GM12872 (cell line): ENCODE measurements around the gene PTPRCAP.

ENCODE experiments used
- TF ChIP-seq, protein P1 (sequence below): IDR thresholded peaks from 3 replicates; pipeline ENCODE4 v1.5.1; 2011; ENCODE audit warnings: low read depth, mild to moderate bottlenecking, low read length, moderate library complexity; ENCODE audit not compliant: insufficient read depth

The PTPRCAP gene

DNA sequence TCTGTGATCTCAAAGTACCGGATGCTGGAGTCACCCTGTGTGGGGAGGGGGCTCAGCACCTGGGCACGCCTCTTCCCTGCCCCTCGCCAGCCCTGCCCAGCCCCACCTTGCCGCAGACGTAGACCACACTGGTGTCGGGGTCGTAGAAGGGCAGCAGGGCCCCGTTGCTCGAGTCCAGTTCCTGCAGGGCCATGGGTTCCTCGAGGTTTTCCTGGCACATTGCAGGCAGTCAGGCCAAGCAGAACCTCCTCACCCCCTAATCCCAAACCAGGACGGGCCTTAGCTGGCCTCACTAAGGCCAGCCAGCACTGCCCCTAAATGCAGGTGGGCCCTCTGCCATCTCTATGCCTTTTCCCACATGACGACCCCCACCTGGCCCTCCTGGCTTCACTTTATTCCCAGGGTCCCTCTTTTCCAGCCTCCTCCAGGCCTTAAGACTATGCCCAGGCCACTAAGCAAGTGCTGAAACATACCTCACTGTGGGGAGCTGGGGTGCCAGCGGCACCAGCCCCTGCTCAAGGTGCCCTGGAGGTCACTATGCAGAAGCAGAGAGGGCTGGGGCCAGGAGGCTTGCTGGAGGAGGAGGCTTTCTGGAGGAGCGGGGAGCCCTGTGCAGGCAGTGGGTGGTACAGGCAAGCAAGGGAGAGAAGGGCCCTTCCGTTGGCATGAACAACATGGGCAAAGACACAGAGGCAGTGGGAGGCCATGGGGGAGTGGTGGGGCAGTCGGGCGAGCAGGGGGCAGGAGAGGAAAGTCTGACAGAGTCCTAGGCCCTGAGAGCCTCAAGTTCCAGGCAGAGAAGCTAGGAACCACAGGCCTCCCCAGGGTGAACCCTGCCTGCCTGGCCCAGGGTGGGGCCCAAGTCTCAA lies 3.0 kb upstream of the PTPRCAP start:
- TF ChIP-seq, protein P1, sequence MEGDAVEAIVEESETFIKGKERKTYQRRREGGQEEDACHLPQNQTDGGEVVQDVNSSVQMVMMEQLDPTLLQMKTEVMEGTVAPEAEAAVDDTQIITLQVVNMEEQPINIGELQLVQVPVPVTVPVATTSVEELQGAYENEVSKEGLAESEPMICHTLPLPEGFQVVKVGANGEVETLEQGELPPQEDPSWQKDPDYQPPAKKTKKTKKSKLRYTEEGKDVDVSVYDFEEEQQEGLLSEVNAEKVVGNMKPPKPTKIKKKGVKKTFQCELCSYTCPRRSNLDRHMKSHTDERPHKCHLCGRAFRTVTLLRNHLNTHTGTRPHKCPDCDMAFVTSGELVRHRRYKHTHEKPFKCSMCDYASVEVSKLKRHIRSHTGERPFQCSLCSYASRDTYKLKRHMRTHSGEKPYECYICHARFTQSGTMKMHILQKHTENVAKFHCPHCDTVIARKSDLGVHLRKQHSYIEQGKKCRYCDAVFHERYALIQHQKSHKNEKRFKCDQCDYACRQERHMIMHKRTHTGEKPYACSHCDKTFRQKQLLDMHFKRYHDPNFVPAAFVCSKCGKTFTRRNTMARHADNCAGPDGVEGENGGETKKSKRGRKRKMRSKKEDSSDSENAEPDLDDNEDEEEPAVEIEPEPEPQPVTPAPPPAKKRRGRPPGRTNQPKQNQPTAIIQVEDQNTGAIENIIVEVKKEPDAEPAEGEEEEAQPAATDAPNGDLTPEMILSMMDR: no peak

DNA sequence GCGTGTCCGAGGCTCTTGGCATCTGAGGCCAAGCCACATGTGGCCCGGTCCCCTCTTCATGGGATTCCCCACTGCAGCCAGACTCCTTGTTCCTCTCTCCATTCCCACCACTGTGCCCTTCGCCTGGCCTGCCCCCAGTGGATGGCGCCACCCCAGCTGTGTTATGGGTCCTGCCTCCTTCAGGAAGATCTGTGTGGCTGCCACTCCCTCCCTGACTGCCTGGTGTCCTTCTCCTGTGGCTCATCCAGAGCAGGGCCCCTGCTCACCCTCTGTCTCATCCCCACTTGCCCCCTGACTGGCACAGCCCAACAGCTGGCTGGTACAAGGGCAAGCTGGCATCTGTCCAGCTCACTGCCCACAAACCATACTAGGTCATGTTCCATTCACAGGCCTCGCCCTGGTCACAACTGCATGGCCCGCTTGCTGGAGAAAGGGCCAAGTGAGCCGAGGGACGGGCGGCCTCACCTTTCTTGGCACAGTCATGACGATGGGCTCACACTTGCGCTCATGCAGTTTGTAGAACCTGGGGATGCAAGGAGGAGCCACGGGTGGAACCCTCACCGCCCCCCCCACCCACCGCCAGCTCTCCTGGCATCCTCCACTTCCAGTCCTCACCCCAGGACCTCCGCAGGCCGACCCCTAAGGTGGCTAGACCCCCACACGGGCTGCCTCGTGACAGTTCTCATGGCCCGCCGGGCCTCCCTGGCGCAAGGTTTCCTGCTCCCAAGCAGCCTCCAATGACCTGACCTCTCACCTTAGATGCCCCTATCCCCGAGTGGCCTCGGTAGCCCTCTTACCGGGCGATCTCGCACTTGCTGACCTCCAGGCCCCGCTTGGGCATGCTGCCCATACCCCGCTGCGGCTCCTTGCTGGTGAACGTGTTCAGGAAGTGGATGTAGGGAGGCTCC lies 2.1 kb upstream of the PTPRCAP start:
- TF ChIP-seq, protein P1: 0 out of 3 replicates have a peak, but pooled peaks have one; percentile 28

DNA sequence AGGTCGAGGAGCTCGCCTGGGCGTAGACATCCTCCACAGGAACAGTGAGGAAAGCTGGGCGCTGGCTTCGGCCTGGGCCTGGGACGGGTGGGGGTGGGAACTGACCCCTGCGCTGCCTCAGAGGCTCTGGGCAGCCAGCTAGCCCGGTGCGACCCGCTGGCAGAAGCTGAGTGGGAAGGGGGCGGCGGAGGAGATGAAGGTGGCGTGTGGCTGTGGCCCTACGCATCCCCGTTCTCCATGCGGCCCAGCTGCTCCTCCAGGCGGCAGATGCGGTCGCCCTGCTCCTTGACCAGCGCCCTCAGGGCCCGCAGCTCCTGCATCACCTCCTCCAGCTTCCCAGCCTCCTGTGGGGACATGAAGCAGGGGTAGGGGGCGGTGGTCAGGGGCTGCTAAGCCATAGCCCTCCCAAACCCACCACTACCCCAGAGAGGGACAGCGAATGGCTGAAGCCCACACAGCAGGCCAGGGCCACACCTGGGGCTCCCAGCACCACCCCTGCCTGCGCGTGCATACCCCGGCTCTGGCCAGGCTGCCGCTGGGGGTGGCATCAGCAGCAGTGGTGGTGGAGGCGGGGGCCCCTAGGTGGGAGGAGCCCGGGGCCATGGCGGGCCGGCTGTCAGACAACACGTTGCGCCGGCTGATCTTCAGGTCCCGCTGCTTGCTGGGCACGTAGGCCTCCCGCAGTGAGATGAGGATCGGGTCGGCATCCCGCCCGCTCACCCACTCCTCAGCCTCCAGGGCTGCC lies 848 bp upstream of the PTPRCAP start:
- TF ChIP-seq, protein P1: no peak

DNA sequence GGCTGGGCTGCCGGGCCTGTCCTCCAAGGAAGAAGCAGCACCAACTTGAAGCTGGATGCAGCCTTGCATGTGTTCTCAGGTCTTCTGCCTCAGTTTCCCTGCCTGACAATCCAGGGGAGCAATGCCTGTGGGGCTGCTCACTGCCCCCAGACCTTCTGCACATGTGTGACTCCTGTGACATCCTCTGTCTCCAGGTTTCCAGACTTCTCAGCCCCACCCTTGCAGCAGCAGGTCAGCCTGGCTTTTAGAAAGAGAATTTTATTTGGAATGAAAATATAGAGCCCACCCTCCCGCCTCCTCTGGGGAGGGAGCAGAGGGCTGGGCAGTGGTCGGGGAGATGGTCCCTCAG lies 301 bp upstream of the PTPRCAP start:
- TF ChIP-seq, protein P1: no peak

DNA sequence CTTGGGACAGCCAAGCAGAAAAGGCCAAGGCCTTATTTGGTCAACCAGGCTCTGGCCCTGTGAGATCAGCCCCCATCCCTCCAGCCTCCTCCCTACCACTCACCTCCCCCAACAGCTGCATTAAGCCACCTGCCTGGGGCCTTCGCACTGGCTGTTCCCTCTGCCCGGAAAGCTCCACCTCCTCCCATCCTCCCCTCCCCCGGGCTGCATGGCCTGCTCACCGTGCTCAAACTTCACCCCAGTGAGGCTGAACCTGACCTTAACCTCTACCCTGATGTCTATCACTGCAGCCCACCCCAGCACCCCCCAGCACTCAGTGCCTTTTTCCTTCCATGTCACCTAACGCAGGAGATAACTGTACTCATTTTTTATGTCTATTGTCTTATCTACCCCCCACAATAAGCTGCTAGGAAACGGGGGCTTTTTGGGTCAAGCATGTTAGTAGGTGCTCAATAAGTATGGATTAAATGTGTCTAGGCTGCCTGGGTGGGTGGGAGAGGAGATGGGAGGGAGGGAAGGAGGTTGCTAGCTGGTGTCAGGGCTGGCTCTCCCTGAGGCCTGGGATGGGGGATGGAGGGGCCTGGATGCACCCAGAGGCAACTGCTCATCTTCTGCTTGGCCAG lies 912 bp downstream of the PTPRCAP start:
- TF ChIP-seq, protein P1: no peak

DNA sequence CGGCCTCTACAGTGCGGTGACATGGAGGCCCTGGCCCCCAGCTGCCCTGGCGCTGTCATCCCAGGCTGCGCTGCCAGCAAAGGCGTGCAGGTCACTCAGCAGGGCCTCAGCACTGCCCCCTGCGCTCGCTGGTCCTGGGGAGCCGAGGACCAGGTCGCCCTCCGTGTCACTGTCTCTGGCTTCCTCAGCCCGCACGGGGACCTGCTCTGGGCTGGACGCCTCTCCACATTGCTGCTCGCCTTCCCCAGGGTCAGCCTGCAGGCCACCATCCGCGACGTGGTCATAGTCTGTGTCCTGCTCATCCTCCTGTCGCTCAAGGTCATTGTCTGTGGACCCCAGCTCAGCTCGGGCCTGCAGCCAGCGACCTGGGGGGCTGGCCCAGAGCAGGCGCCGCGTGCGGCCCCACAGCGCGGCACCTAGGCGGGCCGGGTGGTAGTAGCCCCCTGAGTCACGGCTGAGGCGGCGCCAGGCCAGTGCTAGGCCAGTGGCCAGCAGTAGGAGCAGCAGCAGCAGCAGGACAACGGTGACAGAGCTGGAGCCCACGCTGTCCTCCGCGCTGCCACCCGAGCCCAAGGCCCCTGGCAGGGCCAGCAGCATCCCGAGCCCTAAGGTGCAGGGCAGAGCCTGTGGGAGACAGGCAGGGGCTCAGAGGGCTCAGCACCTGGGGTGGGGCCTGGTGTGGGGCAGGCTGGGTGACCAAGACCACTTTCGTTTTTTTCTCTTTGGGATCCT lies 1.6 kb downstream of the PTPRCAP start:
- TF ChIP-seq, protein P1: no peak
